Pons (tissue), 1 donor: Measurements from ENCODE around the gene ATXN7.

Source experiments
- DNase-seq: peaks from one replicate; pipeline ENCODE4 v3.0.0-alpha.2; 2016; ENCODE audit warnings: low spot score

Gene ATXN7

GRCh38 chr3:63986146-63986545 lies 122.5 kb downstream of the ATXN7 start:
- DNase-seq, result no peak

- DNase-seq, result no peak
These were observed 123.2 kb downstream of the ATXN7 start for GRCh38 chr3:63986831-63987230.

- DNase-seq, result no peak
These were observed 125.3 kb downstream of the ATXN7 start for GRCh38 chr3:63988943-63989342.

- peak; percentile 42 for DNase-seq
These were observed 126.5 kb downstream of the ATXN7 start for GRCh38 chr3:63990204-63990603.

GRCh38 chr3:63990733-63991132 lies 127.1 kb downstream of the ATXN7 start:
- peak; percentile 52 for DNase-seq

- DNase-seq, result no peak
These were observed 128.0 kb downstream of the ATXN7 start for GRCh38 chr3:63991666-63992065.

- DNase-seq, result peak; percentile 33
These were observed 129.0 kb downstream of the ATXN7 start for GRCh38 chr3:63992516-63993209.

- DNase-seq, result peak; percentile 86
These were observed 130.0 kb downstream of the ATXN7 start for GRCh38 chr3:63993653-63994079.

GRCh38 chr3:63995086-63995485 lies 131.4 kb downstream of the ATXN7 start:
- no peak for DNase-seq

GRCh38 chr3:63998852-63999754 lies 135.4 kb downstream of the ATXN7 start:
- no peak for DNase-seq

- no peak for DNase-seq
These were observed 136.9 kb downstream of the ATXN7 start for GRCh38 chr3:64000453-64001055.

- no peak for DNase-seq
These were observed 138.6 kb downstream of the ATXN7 start for GRCh38 chr3:64002233-64002632.

- DNase-seq, result no peak
These were observed 139.9 kb downstream of the ATXN7 start for GRCh38 chr3:64003589-64003988.

GRCh38 chr3:64008017-64008416 lies 144.3 kb downstream of the ATXN7 start:
- no peak for DNase-seq

- no peak for DNase-seq
These were observed 145.1 kb downstream of the ATXN7 start for GRCh38 chr3:64008487-64009351.

- DNase-seq, result no peak
These were observed 145.9 kb downstream of the ATXN7 start for GRCh38 chr3:64009528-64009927.

GRCh38 chr3:64010199-64010598 lies 146.5 kb downstream of the ATXN7 start:
- no peak for DNase-seq

GRCh38 chr3:64011685-64012084 lies 148.0 kb downstream of the ATXN7 start:
- DNase-seq, result no peak

GRCh38 chr3:64016941-64017620 lies 153.4 kb downstream of the ATXN7 start:
- DNase-seq, result no peak

- no peak for DNase-seq
These were observed 155.6 kb downstream of the ATXN7 start for GRCh38 chr3:64019271-64019670.

GRCh38 chr3:64019879-64020278 lies 156.2 kb downstream of the ATXN7 start:
- DNase-seq, result no peak
